COLO668 (cell line): ENCODE data around the gene ZNF814.
"Not testable (repeated sequence)": the region's sequence is repeated elsewhere in the genome, so short reads cannot be mapped to it uniquely, and the experiment has no call there.

ENCODE experiments used
- DNase-seq: peaks from one replicate; lab custom pipeline; 2025; ENCODE audit not compliant: unreplicated experiment; lab: John Stamatoyannopoulos, UW

The ZNF814 gene

DNA sequence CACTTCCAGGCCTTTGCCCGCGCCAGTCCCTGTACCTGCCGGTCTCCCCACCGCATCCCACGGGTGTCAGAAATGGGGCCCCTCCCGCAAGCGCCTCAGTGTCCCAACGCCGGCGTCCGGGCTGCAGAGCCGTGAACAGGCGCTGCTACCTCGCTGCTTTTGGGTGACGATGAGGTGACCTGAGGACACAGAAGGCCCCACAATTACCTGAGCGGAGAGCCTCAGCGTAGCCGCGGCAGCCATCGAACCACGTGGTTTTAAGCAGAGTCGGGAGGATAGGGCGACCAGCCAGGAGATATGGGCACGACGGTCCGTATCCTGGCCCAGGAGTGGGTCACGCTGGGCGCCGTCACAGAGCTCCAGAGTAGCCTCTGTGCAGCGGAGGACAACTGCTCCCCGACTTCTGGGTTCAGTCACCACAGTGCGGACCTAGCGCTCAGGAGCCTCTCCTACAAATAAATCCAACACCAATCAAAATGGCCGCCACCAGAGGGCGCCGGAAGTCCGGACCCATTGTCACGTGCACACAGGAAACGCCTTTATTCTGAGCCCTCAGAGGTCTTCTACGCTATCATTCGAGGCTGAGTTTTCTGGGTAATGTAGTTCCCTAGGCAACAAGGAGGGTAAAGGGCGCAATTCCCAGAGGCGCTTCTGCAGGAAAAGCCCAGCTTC is at the start of gene ZNF814:
Gene ZNF814, minus strand, starts transcription at position 478 of the 672 bp plus-strand sequence. Its CDS starts 235 bp downstream, at position 243.
- DNase-seq, result peak; percentile 83

DNA sequence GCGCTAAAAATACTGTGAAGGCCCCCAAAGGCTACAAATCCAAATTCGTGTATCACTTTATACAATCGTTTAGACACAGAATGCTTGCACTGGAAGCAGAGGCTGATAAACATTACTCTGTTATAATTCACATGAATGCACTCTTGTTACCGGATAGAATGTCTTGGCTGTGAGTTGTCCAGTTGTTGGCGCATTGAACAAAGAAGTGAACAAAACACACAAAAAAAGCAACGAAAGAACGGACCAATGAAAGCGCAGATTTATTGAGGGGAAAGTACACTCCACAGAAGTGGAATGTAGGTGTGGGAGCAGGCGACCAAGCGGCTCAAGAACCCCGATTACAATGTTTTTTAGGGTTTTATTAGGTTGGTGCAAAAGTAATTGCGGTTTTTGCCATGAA is 46.9 kb upstream of the ZNF814 start:
- DNase-seq, result no peak

DNA sequence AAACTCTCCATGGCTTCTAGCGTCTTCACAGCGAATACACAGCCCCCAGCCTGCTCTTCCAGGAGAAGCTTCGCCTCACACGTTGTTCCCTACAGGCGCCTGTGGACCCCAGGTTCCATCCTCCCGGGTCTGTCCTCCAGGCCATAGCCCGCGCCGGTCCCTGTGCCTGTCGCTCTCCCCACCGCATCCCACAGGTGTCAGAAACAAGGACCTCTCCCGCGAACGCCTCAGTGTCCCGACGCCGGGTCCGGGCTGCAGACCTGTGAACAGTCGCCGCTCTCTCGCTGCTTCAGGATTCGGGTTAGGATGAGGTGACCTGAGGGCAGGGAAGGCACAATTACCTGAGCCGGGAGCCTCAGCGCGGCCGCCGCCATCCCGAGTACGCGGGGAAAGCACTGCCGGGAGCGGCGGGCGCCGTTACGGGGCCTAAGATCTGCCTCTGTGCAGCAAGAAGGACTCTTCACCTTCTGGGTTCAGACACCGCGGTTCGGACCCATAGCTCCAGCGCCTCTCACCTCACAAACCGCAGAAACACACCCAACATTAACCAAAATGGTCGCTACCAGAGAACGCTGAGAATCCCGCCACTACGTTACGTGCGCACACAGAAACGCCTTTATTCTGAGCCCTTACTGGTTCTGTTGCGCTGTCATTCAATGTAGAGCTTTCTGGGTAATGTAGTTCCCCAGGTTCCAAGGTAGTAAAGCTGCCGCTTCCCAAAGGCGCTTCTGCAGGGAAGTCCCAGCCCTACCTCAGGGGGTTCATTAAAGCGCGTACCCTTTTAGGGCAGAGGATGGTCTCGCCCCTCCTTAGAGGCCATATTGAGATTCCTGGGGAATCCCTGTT is 46.2 kb upstream of the ZNF814 start, which contains the start of gene ZNF418:
Gene ZNF418, minus strand, starts transcription at position 583 of the 846 bp plus-strand sequence. CDS start 1,580 bp downstream, outside the sequence.
- DNase-seq, result peak; percentile 60

DNA sequence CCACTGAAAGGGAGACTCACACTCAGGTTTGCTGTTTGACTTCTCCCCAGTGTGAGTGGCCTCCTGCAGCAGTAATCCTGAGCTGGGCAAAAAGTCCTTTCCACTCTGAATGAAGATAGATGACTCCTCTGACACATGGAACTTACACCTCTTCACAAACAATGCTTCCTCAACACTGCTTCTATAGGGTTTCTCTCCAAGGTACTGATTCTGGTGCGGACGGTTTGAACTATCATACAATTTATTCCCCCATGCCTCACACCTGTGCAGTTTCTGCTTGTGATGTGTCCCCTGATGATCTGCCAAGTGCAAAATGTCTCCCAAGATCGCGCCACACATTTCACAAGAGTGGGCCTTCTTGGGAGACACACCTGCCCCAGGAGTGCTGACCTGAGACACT is 38.8 kb upstream of the ZNF814 start:
- DNase-seq, result no peak

DNA sequence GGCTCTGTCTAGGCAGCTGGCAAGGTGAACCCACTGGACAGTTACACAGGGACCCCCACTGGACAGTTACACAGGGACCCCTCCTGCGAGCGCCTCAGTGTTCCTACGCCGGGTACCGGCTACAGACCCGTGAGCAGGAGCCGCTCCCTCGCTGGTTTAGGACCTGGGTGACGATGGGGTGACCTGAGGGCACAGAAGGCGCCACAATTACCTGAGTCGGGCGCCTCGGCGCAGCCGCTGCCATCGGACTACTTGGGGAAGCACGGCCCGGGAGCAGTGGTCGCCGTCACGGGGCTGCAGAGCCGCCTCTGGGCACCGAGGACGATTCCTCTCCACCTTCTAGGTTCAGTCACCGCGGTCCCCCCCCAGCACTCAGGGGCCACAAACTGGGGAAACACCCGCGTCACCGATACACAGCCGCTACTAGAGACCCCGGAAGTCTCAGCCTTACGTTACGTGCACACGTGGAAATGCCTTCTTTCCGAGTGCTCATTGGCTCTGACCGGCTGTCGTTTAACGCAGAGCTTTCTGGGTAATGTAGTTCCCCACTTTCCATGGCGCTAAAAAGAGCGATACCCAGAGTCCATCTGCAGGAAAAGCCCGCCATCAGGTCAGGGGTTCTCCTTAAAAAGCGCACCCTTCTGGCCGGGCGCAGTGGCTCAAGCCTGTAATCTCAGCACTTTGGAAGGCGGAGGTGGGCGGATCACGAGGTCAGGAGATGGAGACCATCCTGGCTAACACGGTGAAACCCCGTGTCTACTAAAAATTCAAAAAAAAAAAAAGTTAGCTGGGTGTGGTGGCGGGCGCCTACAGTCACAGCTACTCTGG is 27.5 kb upstream of the ZNF814 start, which contains the start of gene ZNF417:
Gene ZNF417, minus strand, starts transcription at position 425 of the 828 bp plus-strand sequence. Its CDS starts 181 bp downstream, at position 244.
- peak; percentile 87 for DNase-seq

DNA sequence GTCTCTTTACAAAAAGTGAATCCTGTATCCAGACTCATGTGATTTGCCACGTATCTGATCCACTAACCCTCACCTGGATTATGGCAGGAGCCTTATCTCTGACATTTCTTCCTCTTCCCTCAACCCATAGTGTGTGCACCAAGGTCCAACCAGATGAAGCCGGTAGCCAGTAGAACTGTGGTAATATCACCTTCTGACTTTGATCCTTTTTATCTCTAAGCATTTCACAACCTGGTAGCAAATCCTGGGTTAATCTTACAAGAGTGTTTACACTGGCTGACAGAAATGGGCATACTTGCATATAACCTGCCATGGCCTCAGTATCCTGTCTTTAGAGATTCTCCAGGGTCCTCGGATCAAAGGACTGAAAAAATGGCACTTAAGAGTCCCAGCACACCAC is 25.7 kb upstream of the ZNF814 start:
- DNase-seq, result no peak

DNA sequence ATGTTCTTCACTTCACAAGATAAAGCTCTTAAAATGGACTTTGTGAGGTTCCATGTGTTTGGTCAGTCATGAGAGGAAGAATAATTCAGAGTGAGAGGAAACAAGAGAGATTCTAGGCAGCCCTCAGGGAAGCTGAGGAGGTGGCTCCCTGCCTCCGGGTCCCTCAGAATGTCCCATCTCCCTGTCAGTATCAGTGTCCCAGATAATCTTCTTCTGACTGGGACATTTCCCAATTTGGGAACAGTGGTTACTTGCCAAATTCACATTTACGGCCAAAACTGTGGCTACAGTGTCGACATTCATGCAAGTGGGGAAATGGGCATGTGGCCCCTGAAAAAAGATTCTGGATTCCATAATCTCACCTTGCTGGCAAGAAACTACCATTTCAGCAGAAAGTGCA is 18.6 kb upstream of the ZNF814 start:
- no peak for DNase-seq

DNA sequence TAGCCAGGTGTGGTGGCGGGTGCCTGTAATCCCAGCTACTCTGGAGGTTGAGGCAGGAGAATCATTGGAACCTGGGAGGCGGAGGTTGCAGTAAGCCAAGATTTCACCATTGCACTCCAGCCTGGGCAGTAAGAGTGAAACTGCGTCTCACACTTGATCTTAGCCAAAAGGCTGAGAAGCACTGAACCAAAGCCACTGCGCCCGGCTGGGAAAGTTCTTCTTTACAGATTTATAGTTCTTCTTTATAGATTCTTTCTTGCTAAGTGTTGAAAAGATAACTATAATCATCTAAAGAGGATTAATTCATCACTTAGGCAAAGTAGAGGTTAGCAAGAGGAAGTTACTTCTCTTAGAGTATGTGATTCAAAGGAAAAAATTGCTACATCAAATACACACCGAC is 16.4 kb upstream of the ZNF814 start:
- no peak for DNase-seq

DNA sequence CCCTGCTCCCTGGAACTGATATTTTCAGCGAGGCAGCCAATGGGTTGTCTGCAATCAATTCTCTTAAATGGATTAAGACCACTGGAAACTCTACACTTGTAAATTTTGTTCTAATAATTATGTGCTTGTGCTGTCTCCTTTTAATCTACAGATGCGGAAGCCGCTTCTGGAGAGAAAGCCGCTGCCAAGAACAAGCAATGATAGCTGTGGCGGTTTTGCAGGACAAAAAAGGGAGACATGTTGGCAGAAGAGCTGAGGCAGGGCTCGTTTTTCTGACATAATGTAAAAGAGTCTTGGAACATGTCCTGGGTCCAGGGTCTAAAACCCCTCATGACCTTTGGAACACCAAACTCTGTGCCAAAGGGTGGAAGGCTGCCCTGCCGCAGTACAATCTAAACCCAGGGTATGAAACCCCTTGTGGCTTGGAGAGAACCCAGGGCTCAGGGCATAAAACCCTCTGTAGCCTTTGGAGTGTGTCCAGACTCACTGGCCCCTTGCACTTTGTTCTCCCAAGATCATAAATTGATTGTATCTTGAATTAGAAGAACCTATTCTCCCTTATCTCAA is 14.9 kb upstream of the ZNF814 start:
- no peak for DNase-seq

DNA sequence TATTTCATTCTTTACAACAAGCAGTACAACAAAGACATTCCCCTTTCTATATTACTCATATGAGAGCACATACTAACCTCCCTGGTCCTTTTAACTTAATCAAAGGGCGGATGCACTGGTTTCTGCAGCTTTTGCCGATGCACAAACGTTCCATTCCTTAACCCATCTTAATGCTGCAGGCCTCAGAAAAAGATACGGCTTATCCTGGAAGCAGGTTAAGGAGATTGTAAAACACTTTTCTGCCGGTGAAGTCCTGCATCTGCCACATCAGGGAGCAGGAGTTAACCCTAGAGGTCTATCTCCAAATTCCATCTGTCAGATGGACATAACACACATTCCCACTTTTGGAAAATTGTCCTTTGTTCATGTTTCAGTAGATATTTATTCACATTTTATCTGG is 11.5 kb upstream of the ZNF814 start:
- DNase-seq, result no peak

DNA sequence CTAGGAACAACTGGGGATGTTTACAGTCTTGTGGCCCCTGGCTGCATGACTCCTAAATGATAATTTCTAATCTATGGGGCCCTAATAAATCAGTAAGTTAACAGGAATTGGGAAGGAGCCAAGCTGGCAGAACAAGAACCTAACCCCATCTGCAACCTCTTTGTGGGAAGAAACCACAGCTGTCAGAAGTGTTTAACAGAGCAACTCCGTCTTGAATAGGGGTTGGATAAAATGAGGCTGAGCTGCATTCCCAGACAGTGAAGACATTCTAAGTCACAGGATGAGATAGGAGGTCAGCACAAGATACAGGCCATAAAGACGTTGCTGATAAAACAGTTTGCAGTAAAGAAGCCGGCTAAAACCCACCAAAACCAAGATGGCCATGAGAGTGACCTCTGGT is 1.9 kb upstream of the ZNF814 start:
- DNase-seq, result not testable (repeated sequence)

DNA sequence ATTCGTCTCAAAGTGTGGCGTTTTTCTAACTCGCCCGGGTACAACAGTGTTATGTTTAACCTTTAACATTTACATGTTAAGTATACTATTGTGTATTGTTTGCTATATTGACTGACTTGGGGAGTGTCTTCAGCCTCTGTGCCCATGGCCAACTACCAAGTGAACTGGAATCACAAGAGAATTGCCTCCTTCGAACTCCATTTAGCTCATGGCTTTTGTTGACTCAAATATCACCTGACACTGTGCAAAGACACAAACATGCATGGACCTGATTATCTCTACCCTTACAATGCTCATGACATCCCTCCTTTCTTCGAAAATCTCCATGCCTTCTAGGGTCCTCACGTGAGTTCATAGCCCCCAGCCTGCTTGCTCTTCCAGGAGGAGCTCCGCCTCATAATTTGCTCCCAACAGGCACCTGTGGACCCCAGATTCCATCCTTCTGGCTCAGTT is 704 bp downstream of the ZNF814 start:
- peak; percentile 24 for DNase-seq

DNA sequence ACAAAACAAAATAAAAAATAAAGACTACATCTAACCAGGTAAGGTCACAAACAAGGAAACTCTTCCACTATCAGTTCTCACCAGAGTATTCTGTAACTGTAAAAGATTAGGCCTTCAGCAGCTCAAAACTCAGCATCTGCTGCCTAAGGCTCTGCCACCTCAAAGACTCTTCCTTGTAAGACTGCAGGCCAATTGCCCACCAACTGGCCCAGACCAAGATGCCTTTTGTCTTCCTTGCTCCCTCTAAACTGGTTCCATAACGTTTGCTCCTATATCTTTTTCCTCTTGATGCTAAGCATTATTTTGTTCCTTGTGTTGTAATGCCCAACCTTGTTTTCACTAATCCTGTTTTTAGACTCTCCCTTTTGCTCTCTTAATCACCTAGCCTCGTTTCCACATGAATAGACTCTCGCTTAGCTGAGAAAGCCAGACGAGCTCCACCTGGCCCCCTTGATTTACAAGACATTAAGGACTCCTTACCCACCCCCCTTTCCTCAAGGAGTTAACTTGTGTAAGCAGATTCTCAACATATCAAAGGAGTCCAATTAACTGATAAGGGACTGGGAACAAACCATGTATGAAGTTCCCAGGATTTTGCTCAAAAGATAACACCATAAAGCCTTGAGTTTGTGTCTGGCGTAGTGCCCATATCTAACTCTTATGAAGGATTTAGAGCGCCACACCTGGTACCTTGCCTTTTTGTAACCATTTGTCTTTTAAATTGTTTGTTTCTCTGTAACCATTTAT is 1.5 kb downstream of the ZNF814 start:
- DNase-seq, result no peak

DNA sequence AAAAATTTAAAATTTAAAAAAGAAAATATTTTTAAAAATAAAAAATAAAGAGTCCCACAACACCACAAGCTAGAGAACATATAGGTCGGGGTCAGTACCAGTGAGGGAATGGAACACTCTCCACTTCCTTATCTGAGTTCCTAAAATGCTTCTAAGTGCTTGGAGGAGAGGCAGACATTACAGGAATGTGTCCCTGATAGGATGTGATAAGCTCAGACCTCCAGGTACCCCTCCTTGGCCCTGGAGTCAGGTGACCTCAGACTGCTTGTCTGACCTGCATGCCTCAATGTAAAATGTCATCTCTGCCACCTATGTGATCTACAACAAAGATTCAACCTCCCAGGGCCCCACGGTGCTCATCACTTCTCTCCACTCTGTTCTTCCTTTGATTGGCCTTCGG is 2.8 kb downstream of the ZNF814 start:
- DNase-seq, result no peak

DNA sequence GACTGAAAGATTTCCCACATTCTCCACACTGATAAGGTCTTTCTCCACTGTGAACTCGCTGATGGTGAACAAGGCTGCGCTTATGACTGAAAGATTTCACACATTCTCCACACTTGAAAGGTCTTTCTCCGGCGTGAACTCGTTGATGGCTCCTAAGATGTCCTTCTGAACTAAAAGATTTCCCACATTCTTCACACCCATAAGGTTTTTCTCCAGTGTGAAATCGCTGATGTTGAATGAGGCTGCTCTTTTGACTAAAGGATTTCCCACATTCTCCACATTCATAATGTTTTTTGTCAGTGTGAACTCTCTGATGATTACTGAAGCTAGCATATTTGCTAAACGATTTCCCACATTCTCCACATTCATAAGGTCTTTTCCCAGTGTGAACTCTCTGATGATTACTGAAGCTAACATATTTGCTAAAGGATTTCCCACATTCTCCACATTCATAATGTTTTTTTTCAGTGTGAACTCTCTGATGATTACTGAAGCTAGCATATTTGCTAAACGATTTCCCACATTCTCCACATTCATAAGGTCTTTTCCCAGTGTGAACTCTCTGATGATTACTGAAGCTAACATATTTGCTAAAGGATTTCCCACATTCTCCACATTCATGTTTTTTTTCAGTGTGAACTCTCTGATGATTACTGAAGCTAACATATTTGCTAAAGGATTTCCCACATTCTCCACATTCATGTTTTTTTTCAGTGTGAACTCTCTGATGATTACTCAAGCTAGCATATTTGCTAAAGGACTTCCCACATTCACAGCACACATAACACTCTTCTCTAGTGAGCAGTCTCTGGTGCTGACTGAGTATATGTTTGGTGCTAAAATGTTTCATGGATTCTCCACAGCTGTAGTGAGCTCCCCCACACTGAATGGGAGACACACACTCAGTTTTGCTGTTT is 14.7 kb downstream of the ZNF814 start:
- DNase-seq, result not testable (repeated sequence)

DNA sequence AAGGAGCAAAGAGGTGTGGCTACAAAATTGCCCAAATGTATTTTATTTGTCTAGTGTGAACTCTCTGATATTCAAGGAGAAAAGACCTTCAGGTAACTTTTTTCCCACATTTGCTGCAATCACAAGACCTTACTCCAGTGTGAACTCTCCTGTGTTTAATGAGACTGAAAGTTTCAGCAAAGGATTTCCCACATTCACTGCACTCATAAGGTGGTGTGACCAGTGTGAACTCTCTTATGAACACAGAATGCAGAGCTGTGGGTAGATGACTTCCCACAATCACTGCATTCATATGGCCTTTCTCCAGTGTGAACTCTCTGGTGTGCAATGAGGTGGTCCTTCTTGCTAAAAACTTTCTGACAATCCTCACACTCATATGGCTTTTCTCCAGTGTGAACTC is 16.4 kb downstream of the ZNF814 start:
- no peak for DNase-seq

DNA sequence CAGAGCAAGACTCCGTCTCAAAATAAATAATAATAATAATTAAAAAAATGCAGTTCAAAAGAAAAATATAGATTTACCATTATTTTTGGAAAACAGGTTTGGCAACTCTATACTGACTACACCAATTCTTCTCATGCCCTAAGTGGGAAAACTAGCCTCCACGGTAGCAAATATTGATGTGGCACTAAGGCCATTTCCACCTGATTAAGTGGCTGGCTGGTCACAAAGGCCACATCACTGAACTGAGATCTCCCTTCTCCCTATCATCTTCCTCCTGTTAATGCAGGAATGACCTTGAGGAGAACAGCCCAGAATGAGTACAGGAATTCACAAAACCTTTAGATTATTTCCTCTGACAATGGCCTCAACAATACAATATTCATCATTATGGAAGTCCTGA is 18.6 kb downstream of the ZNF814 start:
- DNase-seq, result no peak

DNA sequence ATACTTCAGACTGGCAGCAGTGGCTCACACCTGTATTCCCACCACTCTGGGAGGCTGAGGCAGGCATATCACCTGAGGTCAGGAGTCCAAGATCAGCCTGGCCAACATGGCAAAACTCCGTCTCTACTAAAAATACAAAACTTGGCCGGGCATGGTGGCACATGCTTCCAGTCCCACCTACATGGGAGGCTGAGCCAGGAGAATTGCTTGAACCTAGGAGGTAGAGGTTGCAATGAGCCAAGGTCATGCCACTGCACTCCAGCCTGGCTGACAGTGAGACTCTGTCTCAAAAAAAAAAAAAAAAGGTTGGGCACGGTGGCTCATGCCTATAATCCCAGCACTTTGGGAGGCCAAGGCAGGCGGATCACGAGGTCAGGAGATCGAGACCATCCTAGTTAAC is 19.2 kb downstream of the ZNF814 start:
- DNase-seq, result not testable (repeated sequence)

DNA sequence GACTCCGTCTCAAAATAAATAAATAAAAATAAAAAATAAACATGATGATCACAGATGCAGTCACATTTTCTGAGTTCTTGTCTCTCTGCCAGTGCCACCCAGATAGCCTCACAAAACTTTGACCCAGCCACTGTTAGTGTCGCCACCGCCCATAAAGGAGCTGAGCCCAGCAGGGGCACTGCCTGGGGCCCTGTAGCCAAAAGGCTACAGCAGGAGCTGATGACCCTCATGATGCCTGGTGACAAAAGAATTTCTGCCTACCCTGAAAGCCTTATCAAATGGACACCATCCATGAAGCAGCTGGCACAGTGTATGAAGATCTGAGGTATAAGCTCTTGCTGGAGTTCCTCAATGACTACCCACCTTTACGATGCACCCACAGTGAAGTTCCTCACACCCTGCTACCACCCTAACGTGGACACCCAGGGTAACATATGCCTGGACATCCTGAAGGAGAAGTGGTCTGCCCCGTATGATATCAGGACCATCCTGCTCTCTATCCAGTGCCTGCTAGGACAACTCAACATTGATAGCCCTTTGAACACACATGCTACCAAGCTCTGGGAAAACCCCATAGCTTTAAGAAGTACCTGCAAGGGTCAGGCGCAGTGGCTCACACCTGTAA is 20.9 kb downstream of the ZNF814 start:
- no peak for DNase-seq
